Tibial nerve (tissue), 4 donors: Measurements from ENCODE around the gene BHLHA15. TPM values are rescaled to one million over a fixed set of nuclear protein-coding genes. Genes with fewer than 3 reads are reported as not detected.

Experiments used
- DNase-seq, 2 donors: peaks; one replicate each; pipeline ENCODE4 v3.0.0-alpha.2; 2019; ENCODE audit warnings: low spot score in 2 of 2
- H3K27ac ChIP-seq, 4 donors: fragments of 200-600 bp; sonication (generic) in 3 of 4; one replicate each; pipeline ENCODE4 v1.5.1; 2017 to 2019; ENCODE audit warnings: mild to moderate bottlenecking in 1 of 4
- H3K27me3 ChIP-seq, 2 donors: fragments of 200-600 bp; sonication (generic) in 1 of 2; one replicate each; pipeline versions ENCODE4 v1.5.1 to v1.6.0; 2017 to 2019
- H3K36me3 ChIP-seq, 3 donors: fragments of 200-600 bp; sonication (generic); one replicate each; pipeline ENCODE4 v1.5.1; 2018 to 2019
- H3K4me1 ChIP-seq, 4 donors: fragments of 200-600 bp; sonication (generic) in 3 of 4; one replicate each; pipeline ENCODE4 v1.5.1; 2017 to 2019
- H3K4me3 ChIP-seq, 4 donors: fragments of 200-600 bp; sonication (generic) in 3 of 4; one replicate each; pipeline ENCODE4 v1.5.1; 2017 to 2019; ENCODE audit warnings: mild to moderate bottlenecking in 1 of 4, moderate library complexity in 1 of 4
- H3K9me3 ChIP-seq, 4 donors: fragments of 200-600 bp; sonication (generic) in 3 of 4; one replicate each; pipeline ENCODE4 v1.5.1; 2017 to 2019
- EP300 ChIP-seq, 2 donors: sonication (generic); formaldehyde crosslinking; IDR thresholded peaks; one replicate each; pipeline ENCODE4 v1.6.1; 2017; ENCODE audit warnings: antibody characterized with exemption in 2 of 2, mild to moderate bottlenecking in 1 of 2
- POLR2A ChIP-seq, 2 donors: fragments of 450-650 bp; IDR thresholded peaks; one replicate each; pipeline ENCODE4 v1.6.1; 2017; ENCODE audit warnings: antibody characterized with exemption in 2 of 2, mild to moderate bottlenecking in 2 of 2, moderate library complexity in 2 of 2
- WGBS, 2 donors: methylation state at CpG; one replicate each; pipeline ENCODE4 v1.1.5; 2018; 5-methylcytosine and 5-hydroxymethylcytosine counted together
- total RNA-seq, 4 donors: library from RNA; depleted of rRNA; stranded (reverse); fragments of >200 nt; gene quantifications; one replicate each; pipeline ENCODE4 v1.1.0, GENCODE V29; 2016
- TF ChIP-seq, protein P1 (sequence below), 5 experiments: fragments of 200-600 bp in 3 of 5; fragments of 450-650 bp in 2 of 5; sonication (generic) in 3 of 5; IDR thresholded peaks; one replicate each; pipeline ENCODE4 v1.5.1; 2016 to 2019; ENCODE audit warnings: antibody characterized with exemption in 5 of 5, mild to moderate bottlenecking in 3 of 5, moderate library complexity in 2 of 5

BHLHA15 gene
- total RNA-seq, 4 donors from 2014 or later, result not detected

DNA sequence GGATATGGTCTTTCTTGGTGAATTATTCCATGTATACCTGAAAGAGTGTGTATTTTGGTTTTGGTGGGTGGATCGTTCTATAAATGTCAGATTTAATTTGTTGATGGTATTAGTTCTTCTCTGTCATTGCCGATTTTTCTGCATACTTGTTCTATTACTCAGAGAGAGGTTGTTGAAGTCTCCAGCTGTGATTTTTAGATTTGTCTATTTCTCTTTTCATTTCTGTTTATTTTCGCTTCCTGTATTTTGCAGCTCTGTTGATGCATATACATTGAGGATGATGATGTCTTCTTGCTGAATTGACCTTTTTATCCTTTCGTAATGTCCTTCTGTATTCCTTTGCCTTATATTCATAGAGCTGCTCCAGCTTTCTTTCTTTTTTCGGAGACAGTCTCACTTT lies 12.1 kb upstream of the BHLHA15 start:
- DNase-seq, result no peak
- no peak overlapping the region for H3K4me3 ChIP-seq
- TF ChIP-seq EP300 (IDR thresholded peaks at IDR 0.05) (no peak), POLR2A (IDR thresholded peaks at IDR 0.05) (no peak)
- TF ChIP-seq, protein P1, sequence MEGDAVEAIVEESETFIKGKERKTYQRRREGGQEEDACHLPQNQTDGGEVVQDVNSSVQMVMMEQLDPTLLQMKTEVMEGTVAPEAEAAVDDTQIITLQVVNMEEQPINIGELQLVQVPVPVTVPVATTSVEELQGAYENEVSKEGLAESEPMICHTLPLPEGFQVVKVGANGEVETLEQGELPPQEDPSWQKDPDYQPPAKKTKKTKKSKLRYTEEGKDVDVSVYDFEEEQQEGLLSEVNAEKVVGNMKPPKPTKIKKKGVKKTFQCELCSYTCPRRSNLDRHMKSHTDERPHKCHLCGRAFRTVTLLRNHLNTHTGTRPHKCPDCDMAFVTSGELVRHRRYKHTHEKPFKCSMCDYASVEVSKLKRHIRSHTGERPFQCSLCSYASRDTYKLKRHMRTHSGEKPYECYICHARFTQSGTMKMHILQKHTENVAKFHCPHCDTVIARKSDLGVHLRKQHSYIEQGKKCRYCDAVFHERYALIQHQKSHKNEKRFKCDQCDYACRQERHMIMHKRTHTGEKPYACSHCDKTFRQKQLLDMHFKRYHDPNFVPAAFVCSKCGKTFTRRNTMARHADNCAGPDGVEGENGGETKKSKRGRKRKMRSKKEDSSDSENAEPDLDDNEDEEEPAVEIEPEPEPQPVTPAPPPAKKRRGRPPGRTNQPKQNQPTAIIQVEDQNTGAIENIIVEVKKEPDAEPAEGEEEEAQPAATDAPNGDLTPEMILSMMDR (IDR thresholded peaks at IDR 0.05), result no peak
- peaks cover 0 to 71% (median 0%) of the 10 kb centered on the region in 3 donors for H3K36me3 ChIP-seq
- no peaks in the 10 kb centered on the region for H3K27me3 ChIP-seq
- H3K27ac ChIP-seq, result no peak overlapping the region
- WGBS, 2 donors, result 95 to 98% methylated on average over 5 of the region's 5 CpGs
- H3K4me1 ChIP-seq, result no peaks in the 10 kb centered on the region
- H3K9me3 ChIP-seq, result peaks cover 0 to 15% (median 0%) of the 10 kb centered on the region in 4 donors

DNA sequence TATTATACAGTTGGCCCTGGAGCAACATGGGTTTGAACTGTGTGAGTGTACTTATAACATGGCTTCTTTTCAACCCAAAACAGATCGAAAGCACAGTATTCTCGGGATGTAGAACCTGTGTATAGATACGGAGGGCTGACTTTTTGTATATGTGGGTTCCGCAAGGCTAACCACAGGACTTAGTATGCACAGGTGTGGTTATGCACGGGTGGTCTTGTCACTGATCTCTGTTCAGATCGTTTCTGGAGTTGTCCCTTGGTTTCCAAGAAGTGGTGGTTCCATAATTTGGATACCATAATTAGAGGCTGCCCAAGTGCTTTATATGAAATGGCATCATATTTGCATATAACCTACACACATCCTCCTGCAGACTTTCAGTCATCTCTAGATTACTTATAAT lies 10.9 kb upstream of the BHLHA15 start:
- no peaks in the 10 kb centered on the region for H3K27me3 ChIP-seq
- no peak for DNase-seq
- no peak overlapping the region for H3K27ac ChIP-seq
- no peak overlapping the region for H3K4me3 ChIP-seq
- TF ChIP-seq EP300 (IDR thresholded peaks at IDR 0.05), result no peak
- TF ChIP-seq, protein P1 (IDR thresholded peaks at IDR 0.05), result no peak
- TF ChIP-seq POLR2A (IDR thresholded peaks at IDR 0.05), result no peak
- peaks cover 0 to 15% (median 0%) of the 10 kb centered on the region in 4 donors for H3K9me3 ChIP-seq
- H3K36me3 ChIP-seq, result peaks cover 0 to 71% (median 0%) of the 10 kb centered on the region in 3 donors
- no peaks in the 10 kb centered on the region for H3K4me1 ChIP-seq
- 94 to 96% methylated on average over 6 of the region's 6 CpGs for WGBS, 2 donors

DNA sequence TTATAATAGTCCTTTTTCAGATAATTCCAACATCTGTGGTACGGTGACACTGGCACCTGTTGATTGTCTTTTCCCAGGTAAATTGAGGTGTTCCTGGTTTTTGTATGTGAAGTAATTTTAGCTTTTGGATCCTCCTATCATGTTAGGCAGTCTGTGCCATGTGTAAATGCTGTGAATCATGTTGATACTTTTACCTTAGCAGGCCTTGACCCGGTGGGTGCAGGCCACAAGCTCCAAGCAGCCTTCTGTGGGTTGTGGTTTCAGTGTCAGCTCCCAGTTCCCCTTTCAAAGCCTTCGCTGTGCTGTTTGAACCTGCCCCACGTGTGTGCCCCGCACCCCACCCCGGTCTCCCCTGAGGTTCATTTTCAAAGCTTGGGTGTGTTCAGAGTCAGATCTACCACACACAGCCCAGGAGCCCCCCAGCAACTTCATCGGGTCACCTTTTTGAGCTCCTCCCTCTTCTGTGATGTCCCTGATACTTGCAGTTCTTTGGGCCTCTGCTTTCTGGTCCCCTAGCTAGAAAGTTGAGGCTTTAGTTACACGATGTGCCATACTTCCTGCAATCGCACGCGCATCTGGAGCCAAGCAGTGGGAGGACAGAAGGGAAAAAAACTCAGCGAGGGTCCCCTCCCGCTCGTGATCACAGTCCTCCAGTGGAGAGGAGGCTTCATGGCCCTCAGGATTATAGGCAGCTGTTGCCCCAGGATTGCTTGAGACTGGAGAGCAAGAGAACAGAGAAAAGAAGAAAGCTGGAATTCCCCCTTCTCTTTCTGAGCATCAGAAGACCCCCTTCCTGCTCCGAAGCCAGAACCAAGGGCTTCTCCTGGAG lies 8.7 kb upstream of the BHLHA15 start:
- no peak overlapping the region for H3K27ac ChIP-seq
- WGBS, 2 donors, result 81 to 85% methylated on average over 15 of the region's 15 CpGs
- TF ChIP-seq POLR2A (IDR thresholded peaks at IDR 0.05) (no peak), EP300 (IDR thresholded peaks at IDR 0.05) (no peak)
- TF ChIP-seq, protein P1 (IDR thresholded peaks at IDR 0.05), result no peak
- peaks cover 0 to 71% (median 0%) of the 10 kb centered on the region in 3 donors for H3K36me3 ChIP-seq
- no peaks in the 10 kb centered on the region for H3K27me3 ChIP-seq
- no peak overlapping the region for H3K4me3 ChIP-seq
- no peak for DNase-seq
- H3K9me3 ChIP-seq, result peaks cover 0 to 15% (median 0%) of the 10 kb centered on the region in 4 donors
- no peaks in the 10 kb centered on the region for H3K4me1 ChIP-seq

DNA sequence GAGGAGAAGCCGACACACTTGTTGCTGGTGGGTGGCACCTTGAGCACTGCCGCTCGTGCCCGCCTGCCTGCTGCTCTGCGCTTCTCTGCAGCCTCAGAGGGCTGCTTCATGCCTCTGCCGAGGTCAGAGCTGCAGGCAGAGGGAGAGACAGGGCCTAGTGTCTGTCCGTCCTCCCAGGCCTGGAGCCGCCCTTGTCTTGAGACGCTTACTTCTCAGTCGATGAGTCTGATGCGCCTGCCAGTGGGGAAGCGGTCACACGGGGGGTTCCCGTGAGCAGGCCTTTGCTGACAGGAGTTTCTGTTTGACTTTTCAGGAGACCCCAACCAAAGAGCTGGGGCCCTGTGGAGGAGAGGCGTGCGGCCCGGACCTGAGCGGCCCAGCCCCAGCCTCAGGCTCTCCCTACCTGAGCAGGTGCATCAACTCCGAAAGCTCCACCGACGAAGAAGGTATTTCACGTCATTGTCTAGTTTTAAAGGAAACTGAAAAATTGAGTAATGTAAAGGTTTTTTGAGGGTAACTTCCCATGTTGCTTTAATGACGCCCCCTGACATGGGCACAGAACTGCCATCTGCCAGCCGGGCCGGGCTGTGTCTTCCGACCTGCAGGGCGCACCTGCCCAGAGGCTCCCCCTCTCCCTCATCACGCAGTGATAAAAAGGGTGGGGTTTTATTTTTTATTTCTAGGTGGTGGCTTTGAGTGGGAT lies 7.8 kb upstream of the BHLHA15 start:
- Histone ChIP-seq H3K36me3 (peaks cover 0 to 67% (median 0%) of the 10 kb centered on the region in 3 donors), H3K4me1 (no peaks in the 10 kb centered on the region), H3K27me3 (no peaks in the 10 kb centered on the region), H3K9me3 (peaks cover 0 to 10% (median 0%) of the 10 kb centered on the region in 4 donors), H3K27ac (no peak overlapping the region), H3K4me3 (no peak overlapping the region)
- no peak for DNase-seq
- TF ChIP-seq POLR2A (IDR thresholded peaks at IDR 0.05) (no peak), EP300 (IDR thresholded peaks at IDR 0.05) (no peak)
- TF ChIP-seq, protein P1 (IDR thresholded peaks at IDR 0.05), result no peak
- 92 to 95% methylated on average over 28 of the region's 28 CpGs for WGBS, 2 donors
